Fibroblast of lung (primary cell): ENCODE results near the gene FAH. TPM values are rescaled to one million over a fixed set of nuclear protein-coding genes. Genes with fewer than 3 reads are reported as not detected.
A peak's percentile ranks its signal among the peaks of the same experiment; 100 is the strongest.
"Not testable (repeated sequence)": the region's sequence is repeated elsewhere in the genome, so short reads cannot be mapped to it uniquely, and the experiment has no call there.

Experiments used
- DNase-seq, 2 donors: peaks; one replicate each; pipeline versions ENCODE4 v3.0.0 to v3.0.0-alpha.2; 2010; ENCODE audit warnings: low read depth in 2 of 2
- H2AFZ ChIP-seq: 2 replicates; pipeline ENCODE4 v1.5.1; 2012; ENCODE audit warnings: low read length, control low read depth, inconsistent platforms
- H3K27ac ChIP-seq: 2 replicates; pipeline ENCODE4 v1.5.1; 2011; ENCODE audit warnings: low read length, control low read depth; ENCODE audit not compliant: insufficient read depth
- H3K27me3 ChIP-seq: 2 replicates; pipeline ENCODE4 v1.5.1; 2011; ENCODE audit warnings: mild to moderate bottlenecking, low read length; ENCODE audit not compliant: control insufficient read depth, insufficient read depth
- H3K36me3 ChIP-seq: 2 replicates; pipeline ENCODE4 v1.5.1; 2011; ENCODE audit warnings: low read length; ENCODE audit not compliant: control insufficient read depth, insufficient read depth
- H3K4me1 ChIP-seq: 2 replicates; pipeline ENCODE4 v1.5.1; 2011; ENCODE audit warnings: low read length; ENCODE audit not compliant: control insufficient read depth, insufficient read depth; ENCODE audit errors: extremely low read depth
- H3K4me2 ChIP-seq: 2 replicates; pipeline ENCODE4 v1.5.1; 2011; ENCODE audit warnings: low read length, control low read depth; ENCODE audit not compliant: insufficient read depth; ENCODE audit errors: extremely low read depth
- H3K4me3 ChIP-seq, 4 experiments: fragments of 200-600 bp in 1 of 4; sonication (generic) in 1 of 4; replicated peaks in 1 of 4; 2 replicates each; pipeline ENCODE4 v1.5.1; 2011 to 2016; ENCODE audit warnings: low read length in 4 of 4, low read depth in 3 of 4, mild to moderate bottlenecking in 3 of 4, control low read depth in 2 of 4, inconsistent platforms in 1 of 4, mixed read lengths in 1 of 4; ENCODE audit not compliant: insufficient read depth in 1 of 4; ENCODE audit errors: control extremely low read depth in 1 of 4
- H3K79me2 ChIP-seq: 2 replicates; pipeline ENCODE4 v1.5.1; 2012; ENCODE audit warnings: mild to moderate bottlenecking, low read length, inconsistent platforms; ENCODE audit not compliant: control insufficient read depth, insufficient read depth
- H3K9ac ChIP-seq: 2 replicates; pipeline ENCODE4 v1.5.1; 2011; ENCODE audit warnings: mild to moderate bottlenecking, low read length, control low read depth; ENCODE audit not compliant: insufficient read depth
- H3K9me3 ChIP-seq: 2 replicates; pipeline ENCODE4 v1.5.1; 2012; ENCODE audit warnings: low read depth, low read length; ENCODE audit not compliant: control insufficient read depth, insufficient read depth
- H4K20me1 ChIP-seq: 2 replicates; pipeline ENCODE4 v1.5.1; 2011; ENCODE audit warnings: low read length; ENCODE audit not compliant: control insufficient read depth, insufficient read depth; ENCODE audit errors: extremely low read depth
- CTCF ChIP-seq, 2 donors: IDR thresholded peaks in 1 of 2; conservative IDR thresholded peaks in 1 of 2; 1 replicate in 1 of 2; 2 replicates in 1 of 2; pipeline ENCODE4 v1.5.1; 2011 to 2012; ENCODE audit warnings: low read length in 2 of 2, control low read depth in 1 of 2, inconsistent platforms in 1 of 2, low read depth in 1 of 2, mild to moderate bottlenecking in 1 of 2
- EZH2 ChIP-seq: IDR thresholded peaks from 2 replicates; pipeline ENCODE4 v1.5.1; 2012; ENCODE audit warnings: low read length, control low read depth, mild to moderate bottlenecking; ENCODE audit errors: missing control alignments
- polyA plus RNA-seq, 2 donors: library from polyadenylated mRNA; depleted of rRNA in 1 of 2; stranded (reverse) in 1 of 2; unstranded in 1 of 2; fragments of >200 nt; gene quantifications; 2 replicates each; pipeline ENCODE4 v1.2.1, GENCODE V29; 2011 to 2012; ENCODE audit warnings: missing spikeins in 1 of 2
- total RNA-seq: library from RNA; depleted of rRNA; stranded (reverse); fragments of >200 nt; gene quantifications from 2 replicates; pipeline ENCODE4 v1.2.1, GENCODE V29; 2014

Gene FAH
- total and polyA plus RNA-seq, 2 donors (not counting 1 experiment from before 2014, with no cell fraction given), result 24.4 to 58.6 TPM

GRCh38 chr15:80155001-80155377, 2.2 kb downstream of the FAH start:
- Histone ChIP-seq H3K79me2 (no peaks in the 10 kb centered on the region), H3K36me3 (peaks cover 5% of the 10 kb centered on the region), H4K20me1 (no peaks in the 10 kb centered on the region), H3K4me3 (no peak overlapping the region), H3K9ac (no peak overlapping the region), H2AFZ (no peak overlapping the region), H3K4me1 (peaks cover 7% of the 10 kb centered on the region), H3K27me3 (no peaks in the 10 kb centered on the region), H3K9me3 (no peaks in the 10 kb centered on the region), H3K27ac (no peak overlapping the region), H3K4me2 (no peak overlapping the region)
- TF ChIP-seq EZH2 (no peak), CTCF (conservative IDR thresholded peaks at IDR 0.05 in 1 of 2, IDR thresholded peaks at IDR 0.05 in 1 of 2; ENCODE audit: low read depth in 1 of 2, low read length in 2 of 2) (no peak)
- DNase-seq, result no peak

DNA sequence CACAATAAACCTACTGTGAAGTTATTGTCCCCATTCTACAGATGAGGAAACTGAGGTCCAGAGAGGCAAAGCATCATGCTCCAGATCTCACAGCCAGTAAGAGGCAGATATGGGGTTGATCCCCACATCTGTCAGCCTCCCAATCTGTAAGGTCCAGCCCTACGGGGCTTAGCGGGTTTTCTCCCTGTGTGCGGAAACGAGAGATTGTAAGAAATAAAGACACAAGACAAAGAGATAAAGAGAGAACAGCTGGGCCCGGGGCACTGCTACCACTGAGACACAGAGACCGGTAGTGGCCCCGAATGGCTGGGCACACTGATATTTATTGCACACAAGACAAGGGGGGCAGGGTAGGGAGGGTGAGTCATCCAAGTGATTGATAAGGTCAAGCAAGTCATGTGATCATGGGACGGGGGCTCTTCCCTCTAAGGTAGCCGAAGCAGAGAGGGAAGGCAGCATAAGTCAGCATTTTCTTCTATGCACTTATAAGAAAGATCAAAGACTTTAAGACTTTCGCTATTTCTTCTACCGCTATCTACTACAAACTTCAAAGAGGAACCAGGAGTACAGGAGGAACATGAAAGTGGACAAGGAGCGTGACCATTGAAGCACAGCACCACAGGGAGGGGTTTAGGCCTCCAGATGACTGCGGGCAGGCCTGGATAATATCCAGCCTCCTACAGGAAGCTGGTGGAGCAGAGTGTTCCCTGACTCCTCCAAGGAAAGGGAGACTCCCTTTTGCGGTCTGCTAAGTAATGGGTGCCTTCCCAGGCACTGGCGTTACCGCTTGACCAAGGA, 2.8 kb downstream of the FAH start:
- H3K4me1 ChIP-seq, result peaks cover 13% of the 10 kb centered on the region
- not testable (repeated sequence) for H3K36me3 ChIP-seq, H3K4me3 ChIP-seq, H3K9me3 ChIP-seq, H3K9ac ChIP-seq, H3K79me2 ChIP-seq, H3K27ac ChIP-seq, H2AFZ ChIP-seq, H3K4me2 ChIP-seq, H3K27me3 ChIP-seq, H4K20me1 ChIP-seq
- DNase-seq, result peak in 1 of 2 donors; percentile 64

DNA sequence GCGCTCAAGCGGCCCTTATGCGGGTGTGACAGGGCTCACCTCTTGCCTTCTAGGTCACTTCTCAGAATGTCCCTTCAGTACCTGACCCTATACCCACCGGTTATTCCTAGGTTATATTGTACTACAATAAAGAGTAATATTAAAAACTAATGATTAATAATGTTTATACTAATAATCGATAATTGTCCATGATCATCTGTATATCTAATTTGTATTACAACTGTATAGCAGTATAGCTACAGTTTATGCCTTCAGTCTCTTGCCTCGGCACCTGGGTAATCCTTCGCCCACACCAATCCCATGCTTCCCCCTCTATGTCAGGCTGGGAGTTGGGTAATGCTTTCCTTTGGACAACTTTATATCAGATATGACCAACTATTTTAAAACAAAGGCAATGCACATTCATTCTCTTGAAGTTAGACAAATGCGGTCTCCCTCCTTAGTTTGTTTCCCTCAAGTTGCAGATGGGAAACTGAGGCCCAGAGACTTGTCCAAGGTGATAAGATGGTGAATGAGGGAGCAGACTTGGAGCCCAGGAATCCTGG, 3.4 kb downstream of the FAH start:
- no peak overlapping the region for H3K27ac ChIP-seq
- H3K79me2 ChIP-seq, result no peaks in the 10 kb centered on the region
- no peak overlapping the region for H3K9ac ChIP-seq
- H2AFZ ChIP-seq, result no peak overlapping the region
- peaks cover 8% of the 10 kb centered on the region for H3K36me3 ChIP-seq
- H4K20me1 ChIP-seq, result no peaks in the 10 kb centered on the region
- DNase-seq, result no peak
- H3K27me3 ChIP-seq, result no peaks in the 10 kb centered on the region
- no peaks in the 10 kb centered on the region for H3K9me3 ChIP-seq
- TF ChIP-seq EZH2 (no peak), CTCF (conservative IDR thresholded peaks at IDR 0.05 in 1 of 2, IDR thresholded peaks at IDR 0.05 in 1 of 2; ENCODE audit: low read depth in 1 of 2, low read length in 2 of 2) (no peak)
- H3K4me3 ChIP-seq, result no peak overlapping the region
- peaks cover 17% of the 10 kb centered on the region for H3K4me1 ChIP-seq
- no peak overlapping the region for H3K4me2 ChIP-seq
